Neural cell (in vitro differentiated cells): ENCODE measurements around the gene CATSPERB. TPM values are rescaled to one million over a fixed set of nuclear protein-coding genes. Genes with fewer than 3 reads are reported as not detected.
"Not testable (repeated sequence)": the region's sequence is repeated elsewhere in the genome, so short reads cannot be mapped to it uniquely, and the experiment has no call there.

Experiments
- H2AFZ ChIP-seq: fragments of 200-600, 300-800 bp; sonication (generic), shearing (Covaris generic); 2 replicates; pipeline ENCODE4 v1.6.0; 2014; ENCODE audit warnings: low read depth, mild to moderate bottlenecking, antibody characterized with exemption, low read length, moderate library complexity
- H3F3A ChIP-seq: fragments of 200-600 bp; shearing (Covaris generic); 2 replicates; pipeline ENCODE4 v1.6.1; 2016; ENCODE audit warnings: mild to moderate bottlenecking, moderate library complexity, mixed read lengths, antibody characterized with exemption, low read length; ENCODE audit not compliant: insufficient read depth, poor library complexity, severe bottlenecking
- H3K27ac ChIP-seq: fragments of 200-600, 300-800 bp; sonication (generic), shearing (Covaris generic); 2 replicates; pipeline ENCODE4 v1.5.1; 2014; ENCODE audit warnings: mild to moderate bottlenecking, low read length, moderate library complexity
- H3K27me3 ChIP-seq: fragments of 300-800, 200-600 bp; sonication (generic), shearing (Covaris generic); 2 replicates; pipeline ENCODE4 v1.6.0; 2014; ENCODE audit warnings: mild to moderate bottlenecking, low read depth, low read length, moderate library complexity; ENCODE audit not compliant: insufficient read depth
- H3K36me3 ChIP-seq: fragments of 300-800, 200-600 bp; sonication (generic), shearing (Covaris generic); 2 replicates; pipeline ENCODE4 v1.5.1; 2014; ENCODE audit warnings: mild to moderate bottlenecking, antibody characterized with exemption, low read length, moderate library complexity; ENCODE audit not compliant: insufficient read depth
- H3K4me2 ChIP-seq: fragments of 300-800, 200-600 bp; sonication (generic), shearing (Covaris generic); 2 replicates; pipeline ENCODE4 v1.6.0; 2014; ENCODE audit warnings: mild to moderate bottlenecking, low read length
- H3K4me3 ChIP-seq: fragments of 300-800, 200-600 bp; sonication (generic), shearing (Covaris generic); 2 replicates; pipeline ENCODE4 v1.5.1; 2014; ENCODE audit warnings: mild to moderate bottlenecking, low read length, moderate library complexity
- H3K79me2 ChIP-seq: fragments of 200-600 bp; shearing (Covaris generic); replicated peaks from 2 replicates; pipeline ENCODE4 v1.6.0; 2014; ENCODE audit warnings: mild to moderate bottlenecking, low read length, moderate library complexity; ENCODE audit not compliant: insufficient read depth
- H3K9ac ChIP-seq: fragments of 300-800, 200-600 bp; sonication (generic), shearing (Covaris generic); 2 replicates; pipeline ENCODE4 v1.6.1; 2016; ENCODE audit warnings: mild to moderate bottlenecking, low read length, mixed read lengths
- H3K9me2 ChIP-seq: fragments of 200-600 bp; shearing (Covaris generic); 2 replicates; pipeline ENCODE4 v1.6.1; 2016; ENCODE audit warnings: mild to moderate bottlenecking, low read length, mixed read lengths; ENCODE audit not compliant: insufficient read depth
- H3K9me3 ChIP-seq: fragments of 200-600, 300-800 bp; sonication (generic), shearing (Covaris generic); 2 replicates; pipeline ENCODE4 v1.6.1; 2016; ENCODE audit warnings: mild to moderate bottlenecking, mixed run types, low read length, moderate library complexity, mixed read lengths
- H4K20me1 ChIP-seq: fragments of 200-600 bp; shearing (Covaris generic); 2 replicates; pipeline ENCODE4 v1.6.1; 2016; ENCODE audit warnings: mild to moderate bottlenecking, mixed run types; ENCODE audit not compliant: insufficient read depth
- CTCF ChIP-seq: fragments of 450-650 bp; IDR thresholded peaks from 2 replicates; pipeline ENCODE4 v1.5.1; 2014; ENCODE audit warnings: antibody characterized with exemption, mild to moderate bottlenecking, moderate library complexity; ENCODE audit not compliant: poor library complexity, severe bottlenecking
- EP300 ChIP-seq: fragments of 450-650 bp; conservative IDR thresholded peaks from 2 replicates; pipeline ENCODE4 v1.6.1; 2014; ENCODE audit warnings: antibody characterized with exemption, mild to moderate bottlenecking, moderate library complexity; ENCODE audit not compliant: poor library complexity, severe bottlenecking
- EZH2 ChIP-seq: fragments of 200-600, 300-800 bp; shearing (Covaris generic), sonication (generic); IDR thresholded peaks from 2 replicates; pipeline ENCODE4 v1.6.1; 2014; ENCODE audit warnings: antibody characterized with exemption, low read length, borderline replicate concordance, mild to moderate bottlenecking; ENCODE audit not compliant: insufficient read depth, poor library complexity, severe bottlenecking
- MXI1 ChIP-seq: fragments of 450-650 bp; conservative IDR thresholded peaks from 2 replicates; pipeline ENCODE4 v1.6.1; 2014; ENCODE audit warnings: antibody characterized with exemption, mild to moderate bottlenecking; ENCODE audit not compliant: poor library complexity, severe bottlenecking
- POLR2AphosphoS5 ChIP-seq: IDR thresholded peaks from 2 replicates; pipeline ENCODE4 v1.6.1; 2012
- RAD21 ChIP-seq: fragments of 450-650 bp; conservative IDR thresholded peaks from 2 replicates; pipeline ENCODE4 v1.6.1; 2014; ENCODE audit warnings: antibody characterized with exemption, mild to moderate bottlenecking, moderate library complexity
- REST ChIP-seq: IDR thresholded peaks from 2 replicates; pipeline ENCODE4 v1.6.1; 2012; ENCODE audit warnings: borderline replicate concordance
- SMC3 ChIP-seq: fragments of 450-650 bp; conservative IDR thresholded peaks from 2 replicates; pipeline ENCODE4 v1.6.1; 2014; ENCODE audit warnings: antibody characterized with exemption, mild to moderate bottlenecking, moderate library complexity; ENCODE audit not compliant: poor library complexity
- TAF1 ChIP-seq: IDR thresholded peaks from 2 replicates; pipeline ENCODE4 v1.6.1; 2012; ENCODE audit warnings: low read depth
- polyA plus RNA-seq: library from polyadenylated mRNA; depleted of rRNA; stranded (reverse); fragments of >200 nt; gene quantifications from 2 replicates; pipeline ENCODE4 v1.2.3, GENCODE V29; 2014

CATSPERB gene
- polyA plus RNA-seq, 1 donor from 2014 or later, result not detected

- no peaks in the 10 kb centered on the region for H3F3A ChIP-seq
- H3K4me2 ChIP-seq, result no peak overlapping the region
- TF ChIP-seq RAD21 (no peak), CTCF (no peak), EP300 (no peak)
- no peaks in the 10 kb centered on the region for H3K9me3 ChIP-seq
- H3K9me2 ChIP-seq, result no peaks in the 10 kb centered on the region
- H2AFZ ChIP-seq, result no peak overlapping the region
- no peak overlapping the region for H3K9ac ChIP-seq
- H3K36me3 ChIP-seq, result no peaks in the 10 kb centered on the region
- no peaks in the 10 kb centered on the region for H4K20me1 ChIP-seq
- H3K27ac ChIP-seq, result no peak overlapping the region
- H3K79me2 ChIP-seq, result no peaks in the 10 kb centered on the region
- no peaks in the 10 kb centered on the region for H3K27me3 ChIP-seq
- H3K4me3 ChIP-seq, result no peak overlapping the region
Measured at GRCh38 chr14:91606851-91607250, 125.0 kb downstream of the CATSPERB start.

- H3K4me2 ChIP-seq, result not testable (repeated sequence)
Measured at GRCh38 chr14:91604611-91605010, 127.3 kb downstream of the CATSPERB start.

GRCh38 chr14:91599994-91600393 lies 131.9 kb downstream of the CATSPERB start:
- no peaks in the 10 kb centered on the region for H3F3A ChIP-seq
- H3K27ac ChIP-seq, result no peak overlapping the region
- no peak overlapping the region for H3K4me3 ChIP-seq
- H3K36me3 ChIP-seq, result no peaks in the 10 kb centered on the region
- H3K79me2 ChIP-seq, result no peaks in the 10 kb centered on the region
- no peaks in the 10 kb centered on the region for H3K27me3 ChIP-seq
- no peak overlapping the region for H3K9ac ChIP-seq
- no peak overlapping the region for H2AFZ ChIP-seq
- H3K9me2 ChIP-seq, result no peaks in the 10 kb centered on the region
- peaks cover 4% of the 10 kb centered on the region for H3K9me3 ChIP-seq
- no peak for TF ChIP-seq EZH2
- TF ChIP-seq RAD21, result no peak
- no peak for TF ChIP-seq SMC3
- no peak for TF ChIP-seq TAF1
- TF ChIP-seq EP300, result no peak
- TF ChIP-seq MXI1, result no peak
- TF ChIP-seq REST, result no peak
- no peak for TF ChIP-seq POLR2AphosphoS5
- no peak for TF ChIP-seq CTCF
- H4K20me1 ChIP-seq, result no peaks in the 10 kb centered on the region
- no peak overlapping the region for H3K4me2 ChIP-seq

More at GRCh38 chr14:91604611-91605010, 127.3 kb downstream of the CATSPERB start:
- not testable (repeated sequence) for H2AFZ ChIP-seq, H3K9me3 ChIP-seq, H3K27me3 ChIP-seq, H3K79me2 ChIP-seq, H4K20me1 ChIP-seq, H3K9me2 ChIP-seq, H3K27ac ChIP-seq, H3K4me3 ChIP-seq, H3K36me3 ChIP-seq, H3F3A ChIP-seq, H3K9ac ChIP-seq
